ENCODE measurements around the gene CNIH3. TPM values are rescaled to one million over a fixed set of nuclear protein-coding genes. Genes with fewer than 3 reads are reported as not detected.
A peak's percentile ranks its signal among the peaks of the same experiment; 100 is the strongest.

The CNIH3 gene
- total and polyA plus RNA-seq, 9 donors, result 2.1 to 4.7 (median 2.9) TPM

DNA sequence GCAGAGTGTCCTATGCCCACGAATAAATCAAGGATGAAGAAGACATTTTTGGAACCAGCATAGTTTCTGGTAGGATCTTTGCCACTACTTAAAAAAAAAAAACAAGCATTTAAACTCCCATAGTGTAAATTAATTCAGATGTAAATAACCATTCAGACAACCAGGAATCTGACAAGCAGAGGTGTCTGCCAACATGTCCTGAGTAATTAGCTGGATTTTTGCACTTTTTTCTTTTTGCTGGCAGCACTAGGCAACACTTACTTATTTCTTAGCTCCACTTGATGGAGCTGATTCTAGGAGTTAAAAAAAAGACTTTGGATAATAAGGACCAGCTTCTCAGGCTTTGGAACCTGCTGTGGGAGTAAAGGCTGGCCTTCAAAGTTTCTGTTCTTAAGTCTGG is 27.6 kb upstream of the CNIH3 start:
- Histone ChIP-seq H3K9me3 (replicated peaks; ENCODE audit: control insufficient read depth, low read depth, low read length) (no peaks in the 10 kb centered on the region), H3K27ac (ENCODE audit: low read length) (no peak overlapping the region), H3K4me1 (ENCODE audit: control insufficient read depth, insufficient read depth, low read length) (no peaks in the 10 kb centered on the region), H3K36me3 (ENCODE audit: control insufficient read depth, insufficient read depth, low read length) (no peaks in the 10 kb centered on the region), H3K4me3 (ENCODE audit: low read length) (no peak overlapping the region), H3K27me3 (ENCODE audit: control insufficient read depth, insufficient read depth, low read length) (no peaks in the 10 kb centered on the region)
- WGBS (ENCODE audit: insufficient coverage), result no CpG with 5 or more reads among the region's 1 CpG
- no peak for DNase-seq

DNA sequence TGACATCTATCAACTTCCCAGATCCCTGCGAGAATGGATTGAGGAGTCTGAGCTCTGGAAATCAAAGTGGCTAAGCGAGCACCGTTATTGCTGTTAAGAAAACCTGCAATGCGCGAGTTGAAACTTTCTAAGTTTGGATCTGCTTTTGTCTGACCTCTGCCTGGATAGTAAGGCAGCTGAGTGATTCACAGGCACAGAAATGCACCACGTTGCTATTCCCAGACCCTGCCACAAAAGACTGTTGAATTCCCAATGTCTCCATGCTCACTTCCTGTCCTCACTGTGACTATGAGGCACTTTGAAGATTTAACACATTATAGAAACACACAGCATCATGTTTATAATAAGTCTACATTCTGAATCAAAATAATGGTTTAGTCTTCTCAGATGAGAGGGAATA is 27.1 kb upstream of the CNIH3 start:
- H3K4me1 ChIP-seq (ENCODE audit: control insufficient read depth, insufficient read depth, low read length), result no peaks in the 10 kb centered on the region
- no peaks in the 10 kb centered on the region for H3K9me3 ChIP-seq (replicated peaks; ENCODE audit: control insufficient read depth, low read depth, low read length)
- WGBS (ENCODE audit: insufficient coverage), result 59% methylated on average over 5 of the region's 6 CpGs
- H3K36me3 ChIP-seq (ENCODE audit: control insufficient read depth, insufficient read depth, low read length), result no peaks in the 10 kb centered on the region
- DNase-seq, result no peak
- H3K27ac ChIP-seq (ENCODE audit: low read length), result no peak overlapping the region
- no peaks in the 10 kb centered on the region for H3K27me3 ChIP-seq (ENCODE audit: control insufficient read depth, insufficient read depth, low read length)
- H3K4me3 ChIP-seq (ENCODE audit: low read length), result no peak overlapping the region

DNA sequence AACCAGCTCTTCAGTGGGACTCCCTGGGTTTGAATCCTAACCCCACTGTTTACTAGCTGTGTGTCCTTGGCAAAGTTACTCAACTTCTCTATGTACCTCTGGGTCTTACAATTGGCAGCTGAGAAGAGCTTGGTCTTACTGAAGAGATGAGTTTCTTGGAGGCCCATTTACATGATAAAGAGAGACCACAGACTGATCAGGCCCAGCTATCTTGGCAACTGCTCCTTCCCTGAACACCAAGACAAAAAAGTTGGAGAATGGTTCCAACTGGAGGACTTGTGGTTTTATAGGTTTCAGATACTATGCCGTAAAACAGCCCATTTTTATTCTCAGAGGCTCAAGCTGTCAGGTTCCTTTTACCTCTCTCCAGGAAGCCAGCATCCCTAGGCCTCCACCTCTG is 24.8 kb upstream of the CNIH3 start:
- Histone ChIP-seq H3K27ac (ENCODE audit: low read length) (no peak overlapping the region), H3K27me3 (ENCODE audit: control insufficient read depth, insufficient read depth, low read length) (no peaks in the 10 kb centered on the region), H3K9me3 (replicated peaks; ENCODE audit: control insufficient read depth, low read depth, low read length) (no peaks in the 10 kb centered on the region), H3K4me3 (ENCODE audit: low read length) (no peak overlapping the region), H3K4me1 (ENCODE audit: control insufficient read depth, insufficient read depth, low read length) (no peaks in the 10 kb centered on the region), H3K36me3 (ENCODE audit: control insufficient read depth, insufficient read depth, low read length) (no peaks in the 10 kb centered on the region)
- no CpG with 5 or more reads among the region's 1 CpG for WGBS (ENCODE audit: insufficient coverage)
- DNase-seq, result no peak

DNA sequence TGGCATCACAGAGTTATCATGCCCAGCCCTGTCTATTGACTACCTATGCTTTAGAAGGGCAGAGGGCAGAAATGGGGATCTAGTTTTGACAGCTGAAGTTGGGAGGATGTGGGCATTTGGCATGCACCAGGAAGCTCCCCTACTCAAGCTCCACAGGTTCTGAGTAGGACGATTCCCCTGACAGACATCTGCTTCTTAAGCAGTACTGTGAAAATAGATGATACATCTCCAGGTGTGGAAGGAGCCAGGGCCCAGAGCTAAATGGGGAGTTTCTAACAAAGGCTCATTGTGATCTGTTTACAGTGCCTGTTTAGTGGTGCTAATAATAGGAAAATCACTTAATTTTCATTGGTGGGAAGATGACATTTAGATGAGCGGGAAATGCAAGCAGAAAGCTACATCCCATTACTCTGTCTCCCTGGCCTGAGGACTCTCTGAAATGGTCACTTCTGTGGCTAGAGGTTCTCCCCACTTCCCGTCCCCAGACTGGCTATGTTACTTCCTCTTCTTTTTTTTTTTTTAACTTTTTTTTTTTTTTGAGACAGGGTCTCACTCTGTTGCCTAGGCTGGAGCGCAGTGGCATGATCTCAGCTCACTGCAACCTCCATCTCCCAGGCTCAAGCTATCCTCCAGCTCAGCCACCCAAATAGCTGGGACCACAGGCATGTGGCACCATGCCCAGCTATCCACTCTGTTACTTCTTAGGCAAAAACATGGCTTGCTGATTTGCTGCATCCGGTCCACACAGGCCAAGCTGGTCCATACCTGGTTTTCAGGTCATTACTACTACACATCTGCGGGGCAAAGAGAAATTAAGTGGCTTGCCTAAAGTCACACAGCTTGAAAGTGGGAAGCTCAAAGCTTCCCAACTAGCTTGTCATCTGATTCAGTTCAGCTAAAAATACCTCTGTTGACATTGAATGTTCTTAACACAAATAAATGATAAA is 23.2 kb upstream of the CNIH3 start:
- peak; percentile 13 for DNase-seq
- Histone ChIP-seq H3K27ac (ENCODE audit: low read length) (no peak overlapping the region), H3K9me3 (replicated peaks; ENCODE audit: control insufficient read depth, low read depth, low read length) (no peaks in the 10 kb centered on the region)

DNA sequence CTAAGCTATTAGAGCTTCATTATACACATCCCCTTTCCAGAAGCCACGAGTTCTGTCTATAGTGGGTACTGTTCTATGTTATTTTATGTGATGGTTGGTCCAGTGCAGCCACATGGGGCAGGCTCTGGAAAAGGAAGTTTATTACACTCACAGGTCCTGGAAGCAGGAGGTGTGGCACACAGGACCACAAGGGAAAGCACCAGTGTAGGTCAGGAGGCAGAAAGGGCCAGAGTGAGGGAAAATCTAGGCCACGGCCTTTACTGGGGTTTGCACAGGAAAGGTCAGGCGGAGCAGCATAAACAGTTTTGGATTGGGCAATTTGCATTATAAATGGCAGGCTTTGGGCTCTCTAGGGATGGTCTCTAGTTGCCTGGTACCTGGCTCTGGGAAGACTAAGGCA is 21.8 kb upstream of the CNIH3 start:
- no peak overlapping the region for H3K27ac ChIP-seq (ENCODE audit: low read length)
- no peaks in the 10 kb centered on the region for H3K36me3 ChIP-seq (ENCODE audit: control insufficient read depth, insufficient read depth, low read length)
- no peak overlapping the region for H3K4me3 ChIP-seq (ENCODE audit: low read length)
- H3K4me1 ChIP-seq (ENCODE audit: control insufficient read depth, insufficient read depth, low read length), result no peaks in the 10 kb centered on the region
- H3K27me3 ChIP-seq (ENCODE audit: control insufficient read depth, insufficient read depth, low read length), result no peaks in the 10 kb centered on the region
- DNase-seq, result no peak
- H3K9me3 ChIP-seq (replicated peaks; ENCODE audit: control insufficient read depth, low read depth, low read length), result no peaks in the 10 kb centered on the region
- 95% methylated on average over 2 of the region's 3 CpGs for WGBS (ENCODE audit: insufficient coverage)

More for the DNA sequence above, 23.2 kb upstream of the CNIH3 start:
- H3K36me3 ChIP-seq (ENCODE audit: control insufficient read depth, insufficient read depth, low read length), result no peaks in the 10 kb centered on the region
- WGBS (ENCODE audit: insufficient coverage), result 66% methylated on average over 5 of the region's 6 CpGs
- H3K27me3 ChIP-seq (ENCODE audit: control insufficient read depth, insufficient read depth, low read length), result no peaks in the 10 kb centered on the region
- H3K4me3 ChIP-seq (ENCODE audit: low read length), result no peak overlapping the region
- no peaks in the 10 kb centered on the region for H3K4me1 ChIP-seq (ENCODE audit: control insufficient read depth, insufficient read depth, low read length)

DNA sequence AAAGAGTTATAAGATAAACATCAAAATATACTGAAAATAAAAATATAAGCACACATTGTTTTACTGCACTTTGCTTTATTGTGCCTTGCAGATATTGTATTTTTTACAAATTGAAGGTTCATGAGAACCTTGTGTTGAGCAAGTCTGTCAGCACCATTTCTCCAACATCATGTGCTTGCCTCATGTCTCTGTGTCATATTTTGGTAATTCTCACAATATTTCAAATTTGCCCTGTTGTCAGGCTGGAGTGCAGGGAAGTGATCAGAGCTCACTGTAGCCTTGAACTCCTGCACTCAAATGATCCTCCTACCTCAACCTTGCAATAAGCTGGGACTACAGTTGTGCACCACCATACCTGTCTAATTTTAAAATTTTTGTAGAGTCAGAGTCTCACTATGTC is 21.3 kb upstream of the CNIH3 start:
- no peak for DNase-seq
- no peaks in the 10 kb centered on the region for H3K9me3 ChIP-seq (replicated peaks; ENCODE audit: control insufficient read depth, low read depth, low read length)
- no peak overlapping the region for H3K27ac ChIP-seq (ENCODE audit: low read length)
- no peaks in the 10 kb centered on the region for H3K4me1 ChIP-seq (ENCODE audit: control insufficient read depth, insufficient read depth, low read length)
- H3K36me3 ChIP-seq (ENCODE audit: control insufficient read depth, insufficient read depth, low read length), result no peaks in the 10 kb centered on the region
- no peak overlapping the region for H3K4me3 ChIP-seq (ENCODE audit: low read length)
- no peaks in the 10 kb centered on the region for H3K27me3 ChIP-seq (ENCODE audit: control insufficient read depth, insufficient read depth, low read length)

DNA sequence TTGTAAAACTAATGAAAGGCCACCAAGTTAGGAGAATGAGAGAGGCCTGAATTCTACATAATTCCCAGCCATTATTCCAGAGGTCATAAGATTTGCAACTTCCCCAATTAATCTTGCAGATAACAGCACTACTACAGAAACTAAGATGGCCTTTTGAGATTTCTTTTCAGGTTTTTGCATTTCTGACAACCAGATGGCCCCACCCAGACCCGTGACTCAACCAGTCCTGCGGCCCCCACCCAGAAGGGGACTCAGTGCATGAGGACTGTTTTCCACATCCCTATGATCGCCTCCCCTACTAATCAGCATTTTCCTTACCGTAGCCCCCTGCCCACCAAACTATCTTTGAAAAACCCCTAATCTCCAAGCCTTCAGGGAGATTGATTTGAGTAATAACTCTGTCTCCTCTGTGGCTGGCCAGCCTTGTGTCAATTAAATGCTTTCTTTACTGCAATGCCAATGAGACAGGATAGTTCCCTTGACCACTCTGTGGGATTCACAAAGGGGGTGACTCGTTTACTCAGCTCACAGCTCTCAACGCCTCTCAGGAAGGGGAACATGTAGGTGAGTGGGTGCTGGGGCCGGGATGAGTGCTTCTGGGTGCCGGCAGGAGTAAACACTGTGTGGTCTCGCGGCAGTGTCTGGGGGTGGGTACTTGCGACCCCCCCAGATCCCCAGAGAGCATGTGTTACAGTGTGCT is 10.5 kb upstream of the CNIH3 start:
- DNase-seq, result no peak
- Histone ChIP-seq H3K4me3 (ENCODE audit: low read length) (no peak overlapping the region), H3K27ac (ENCODE audit: low read length) (no peak overlapping the region), H3K4me1 (ENCODE audit: control insufficient read depth, insufficient read depth, low read length) (no peaks in the 10 kb centered on the region), H3K36me3 (ENCODE audit: control insufficient read depth, insufficient read depth, low read length) (no peaks in the 10 kb centered on the region), H3K9me3 (replicated peaks; ENCODE audit: control insufficient read depth, low read depth, low read length) (no peaks in the 10 kb centered on the region), H3K27me3 (ENCODE audit: control insufficient read depth, insufficient read depth, low read length) (peaks cover 3% of the 10 kb centered on the region)
- 92% methylated on average over 9 of the region's 11 CpGs for WGBS (ENCODE audit: insufficient coverage)

DNA sequence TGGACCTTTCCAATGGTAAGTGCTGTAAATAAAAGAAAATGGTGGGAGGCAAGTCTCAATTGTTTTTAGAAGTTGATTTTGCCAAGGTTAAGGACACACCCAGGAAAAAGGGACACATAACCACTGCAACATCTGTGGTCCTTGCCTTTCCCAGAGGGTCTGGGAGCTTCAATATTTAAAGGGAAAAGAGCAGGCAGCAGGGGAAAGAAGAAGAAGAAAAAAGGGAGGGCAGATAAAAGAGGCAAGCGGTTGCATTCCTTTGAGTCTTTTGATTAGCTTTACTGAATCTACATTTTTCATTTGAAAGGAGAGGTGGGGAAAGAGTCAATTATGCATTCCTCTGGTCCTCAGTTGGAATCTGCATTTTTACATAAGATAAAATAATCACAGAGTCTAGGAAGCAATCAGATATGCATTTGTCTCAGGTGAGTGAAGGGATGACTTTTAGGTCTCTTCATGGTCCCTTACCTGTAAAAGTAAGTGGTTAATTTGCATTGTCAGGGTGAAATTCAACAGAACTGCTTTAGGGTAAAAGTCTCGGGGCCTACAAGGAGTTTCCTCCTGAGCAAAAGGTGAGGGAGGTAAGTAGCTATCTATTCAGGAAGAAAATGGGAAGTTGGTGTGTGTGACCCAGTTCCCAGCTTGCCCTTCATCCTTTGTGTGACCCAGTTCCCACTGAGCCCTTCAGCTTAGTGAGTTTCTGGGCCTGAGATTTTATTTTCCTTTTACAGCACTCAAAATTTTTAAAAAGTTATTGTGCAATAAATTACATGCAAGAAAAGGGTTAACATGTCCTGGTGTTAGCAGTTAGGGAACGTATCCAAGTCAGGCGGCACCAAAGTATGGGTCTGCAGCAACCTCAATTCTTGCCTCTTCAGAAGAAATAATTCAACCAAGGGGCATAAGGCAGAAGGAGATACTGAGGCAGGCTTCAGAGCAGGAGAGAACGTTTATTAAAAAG is 8.6 kb upstream of the CNIH3 start:
- Histone ChIP-seq H3K4me1 (ENCODE audit: control insufficient read depth, insufficient read depth, low read length) (no peaks in the 10 kb centered on the region), H3K27me3 (ENCODE audit: control insufficient read depth, insufficient read depth, low read length) (peaks cover 3% of the 10 kb centered on the region), H3K27ac (ENCODE audit: low read length) (no peak overlapping the region), H3K9me3 (replicated peaks; ENCODE audit: control insufficient read depth, low read depth, low read length) (no peaks in the 10 kb centered on the region), H3K36me3 (ENCODE audit: control insufficient read depth, insufficient read depth, low read length) (no peaks in the 10 kb centered on the region), H3K4me3 (ENCODE audit: low read length) (no peak overlapping the region)
- DNase-seq, result no peak
- WGBS (ENCODE audit: insufficient coverage), result 59% methylated on average over 2 of the region's 5 CpGs

DNA sequence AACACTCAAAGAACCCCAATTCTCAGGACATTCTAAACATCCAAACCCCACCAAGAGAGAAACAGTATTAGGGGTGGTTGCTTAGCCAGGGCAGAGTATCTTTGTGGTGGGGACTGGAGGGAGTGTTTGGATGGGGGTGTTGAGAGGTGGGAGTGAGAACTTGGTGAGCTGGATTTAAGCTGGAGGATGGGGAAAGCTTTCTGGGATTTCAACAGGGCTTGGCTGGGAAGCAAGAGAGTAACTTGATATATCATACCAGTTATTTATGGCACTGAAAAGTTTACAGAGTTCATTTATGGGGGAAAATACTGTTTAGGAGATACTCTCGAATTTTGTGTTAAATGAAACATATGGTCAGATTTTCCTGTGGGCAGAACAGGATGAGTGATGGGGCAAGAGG is 6.8 kb upstream of the CNIH3 start:
- Histone ChIP-seq H3K9me3 (replicated peaks; ENCODE audit: control insufficient read depth, low read depth, low read length) (no peaks in the 10 kb centered on the region), H3K4me1 (ENCODE audit: control insufficient read depth, insufficient read depth, low read length) (no peaks in the 10 kb centered on the region), H3K27me3 (ENCODE audit: control insufficient read depth, insufficient read depth, low read length) (peaks cover 4% of the 10 kb centered on the region), H3K36me3 (ENCODE audit: control insufficient read depth, insufficient read depth, low read length) (no peaks in the 10 kb centered on the region), H3K27ac (ENCODE audit: low read length) (no peak overlapping the region), H3K4me3 (ENCODE audit: low read length) (no peak overlapping the region)
- DNase-seq, result no peak
- 22% methylated on average over 1 of the region's 1 CpG for WGBS (ENCODE audit: insufficient coverage)

DNA sequence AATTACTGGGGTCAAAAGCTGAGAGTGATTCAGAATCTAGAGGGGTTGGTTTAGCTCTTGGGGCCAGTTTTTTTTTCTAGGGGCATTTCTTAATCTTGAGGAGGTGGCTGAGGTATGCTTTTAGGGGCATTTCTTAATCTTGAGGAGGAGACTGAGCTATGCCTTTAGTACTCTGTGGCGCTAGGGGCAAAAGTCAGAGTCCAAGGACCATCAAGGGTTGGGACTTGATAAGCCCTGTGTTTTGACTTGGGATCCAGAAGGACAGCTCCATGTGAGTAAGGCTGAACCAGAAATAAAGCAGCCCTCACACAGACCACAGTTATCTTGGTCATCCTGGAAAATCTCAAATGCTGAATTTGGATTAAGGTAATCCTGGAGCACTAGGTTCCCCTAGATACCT is 3.9 kb upstream of the CNIH3 start:
- Histone ChIP-seq H3K27me3 (ENCODE audit: control insufficient read depth, insufficient read depth, low read length) (peaks cover 28% of the 10 kb centered on the region), H3K27ac (ENCODE audit: low read length) (no peak overlapping the region), H3K4me1 (ENCODE audit: control insufficient read depth, insufficient read depth, low read length) (peaks cover 15% of the 10 kb centered on the region), H3K4me3 (ENCODE audit: low read length) (no peak overlapping the region), H3K36me3 (ENCODE audit: control insufficient read depth, insufficient read depth, low read length) (no peaks in the 10 kb centered on the region), H3K9me3 (replicated peaks; ENCODE audit: control insufficient read depth, low read depth, low read length) (no peaks in the 10 kb centered on the region)
- WGBS (ENCODE audit: insufficient coverage), result 86% methylated on average over 1 of the region's 1 CpG
- DNase-seq, result no peak
